ENCODE measurements around the gene PGAP2.
A peak's percentile ranks its signal among the peaks of the same experiment; 100 is the strongest.
"Not testable (repeated sequence)": the region's sequence is repeated elsewhere in the genome, so short reads cannot be mapped to it uniquely, and the experiment has no call there.

PGAP2 gene

DNA sequence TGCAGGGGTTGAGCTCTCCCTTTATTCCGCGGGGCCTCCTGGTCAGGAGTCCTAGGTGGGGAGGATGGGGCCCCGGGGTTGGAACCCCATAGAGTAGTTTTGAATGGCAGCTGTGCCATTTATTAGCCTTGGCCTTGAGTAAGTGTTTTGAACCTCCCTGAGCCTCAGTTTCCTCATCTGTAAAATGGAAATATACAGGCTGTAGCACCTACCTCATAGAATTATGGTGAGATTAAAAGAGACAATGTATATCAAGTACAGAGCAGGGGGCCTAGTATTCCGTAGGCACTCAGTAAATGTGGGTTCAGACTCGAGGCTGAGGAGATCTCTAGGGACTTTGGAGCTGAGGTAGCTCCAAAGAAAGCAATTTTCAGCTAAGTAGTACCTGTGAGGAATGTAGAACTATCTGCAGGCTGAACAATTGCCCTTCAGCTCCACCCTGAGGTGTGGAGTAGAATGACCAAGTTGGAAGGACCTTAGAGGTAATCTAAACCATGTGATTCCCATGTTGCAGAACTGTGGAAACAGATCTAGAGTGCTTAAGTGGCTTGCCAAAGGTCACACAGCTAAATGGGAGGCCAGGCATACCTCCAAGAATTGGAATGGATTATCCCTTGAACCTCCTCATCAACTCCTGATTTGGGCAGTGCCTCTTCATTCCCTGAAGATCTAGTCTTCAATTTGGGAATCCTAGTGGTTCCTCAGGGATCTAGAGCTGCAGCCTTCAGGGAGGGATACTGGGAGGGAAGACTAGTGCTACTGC is 682 bp downstream of the PGAP2 start:
- H3K4me3 ChIP-seq (ENCODE audit: low read length): peak overlapping the region; percentile 91
- DNase-seq (ENCODE audit: low read depth): peak; percentile 53
- TF ChIP-seq, protein P1, sequence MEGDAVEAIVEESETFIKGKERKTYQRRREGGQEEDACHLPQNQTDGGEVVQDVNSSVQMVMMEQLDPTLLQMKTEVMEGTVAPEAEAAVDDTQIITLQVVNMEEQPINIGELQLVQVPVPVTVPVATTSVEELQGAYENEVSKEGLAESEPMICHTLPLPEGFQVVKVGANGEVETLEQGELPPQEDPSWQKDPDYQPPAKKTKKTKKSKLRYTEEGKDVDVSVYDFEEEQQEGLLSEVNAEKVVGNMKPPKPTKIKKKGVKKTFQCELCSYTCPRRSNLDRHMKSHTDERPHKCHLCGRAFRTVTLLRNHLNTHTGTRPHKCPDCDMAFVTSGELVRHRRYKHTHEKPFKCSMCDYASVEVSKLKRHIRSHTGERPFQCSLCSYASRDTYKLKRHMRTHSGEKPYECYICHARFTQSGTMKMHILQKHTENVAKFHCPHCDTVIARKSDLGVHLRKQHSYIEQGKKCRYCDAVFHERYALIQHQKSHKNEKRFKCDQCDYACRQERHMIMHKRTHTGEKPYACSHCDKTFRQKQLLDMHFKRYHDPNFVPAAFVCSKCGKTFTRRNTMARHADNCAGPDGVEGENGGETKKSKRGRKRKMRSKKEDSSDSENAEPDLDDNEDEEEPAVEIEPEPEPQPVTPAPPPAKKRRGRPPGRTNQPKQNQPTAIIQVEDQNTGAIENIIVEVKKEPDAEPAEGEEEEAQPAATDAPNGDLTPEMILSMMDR (conservative IDR thresholded peaks at IDR 0.05; ENCODE audit: low read depth, low read length): peak; percentile 60

DNA sequence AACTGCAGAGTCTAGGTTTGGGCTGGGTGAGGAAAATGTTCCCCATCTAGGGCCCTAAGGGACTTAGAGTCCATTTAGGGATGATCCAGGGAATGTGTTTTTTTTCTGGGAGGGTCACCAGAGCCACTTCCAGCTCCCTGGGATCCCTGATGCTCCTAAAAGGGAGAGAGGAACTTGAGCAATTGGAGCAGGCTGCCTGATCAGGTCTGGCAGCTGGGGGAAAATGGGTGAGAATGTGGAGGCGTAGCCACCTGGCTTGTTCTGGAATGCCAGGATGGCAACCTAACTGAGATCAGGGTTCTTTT is 1.2 kb downstream of the PGAP2 start:
- TF ChIP-seq, protein P1 (conservative IDR thresholded peaks at IDR 0.05; ENCODE audit: low read depth, low read length): no peak
- no peak overlapping the region for H3K4me3 ChIP-seq (ENCODE audit: low read length)
- no peak for DNase-seq (ENCODE audit: low read depth)

DNA sequence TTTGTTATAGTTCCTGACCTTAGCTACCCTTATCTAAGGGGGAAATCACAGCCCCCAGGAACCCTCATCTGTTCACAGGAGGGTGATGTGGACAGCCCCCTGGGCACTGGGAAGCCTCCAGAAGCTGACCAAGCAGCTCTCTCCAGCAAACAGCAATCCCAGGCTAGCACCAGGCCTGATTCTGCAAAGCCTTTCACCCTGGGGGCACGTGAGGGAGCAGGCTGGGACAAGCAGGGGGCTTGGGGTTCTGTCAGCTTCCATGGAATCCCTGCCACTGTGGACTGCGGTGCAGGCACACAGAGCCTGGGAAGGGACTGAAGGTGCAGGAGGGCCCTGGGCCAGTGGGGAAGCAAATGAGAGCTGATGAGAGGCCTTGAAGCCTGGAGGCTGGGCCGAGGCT is 2.1 kb downstream of the PGAP2 start:
- TF ChIP-seq, protein P1 (conservative IDR thresholded peaks at IDR 0.05; ENCODE audit: low read depth, low read length): no peak
- H3K4me3 ChIP-seq (ENCODE audit: low read length): no peak overlapping the region
- DNase-seq (ENCODE audit: low read depth): no peak

DNA sequence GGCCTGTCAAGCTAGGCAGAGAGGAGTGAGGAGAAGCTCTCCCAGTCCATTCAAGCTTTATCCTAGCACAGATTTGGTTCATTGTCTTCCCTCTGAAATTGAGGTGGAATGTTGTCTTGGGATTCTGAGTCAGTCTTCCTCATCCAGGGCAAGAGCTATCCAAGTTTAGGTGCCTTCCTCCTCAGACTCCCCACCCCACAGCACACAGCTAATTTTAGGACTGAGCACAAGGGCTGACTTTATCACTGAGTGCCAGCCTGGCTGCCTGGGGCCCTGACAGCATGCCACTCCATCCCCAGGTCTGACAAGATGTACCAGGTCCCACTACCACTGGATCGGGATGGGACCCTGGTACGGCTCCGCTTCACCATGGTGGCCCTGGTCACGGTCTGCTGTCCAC is 2.6 kb downstream of the PGAP2 start:
- H3K4me3 ChIP-seq (ENCODE audit: low read length): no peak overlapping the region
- no peak for DNase-seq (ENCODE audit: low read depth)
- TF ChIP-seq, protein P1 (conservative IDR thresholded peaks at IDR 0.05; ENCODE audit: low read depth, low read length): no peak

DNA sequence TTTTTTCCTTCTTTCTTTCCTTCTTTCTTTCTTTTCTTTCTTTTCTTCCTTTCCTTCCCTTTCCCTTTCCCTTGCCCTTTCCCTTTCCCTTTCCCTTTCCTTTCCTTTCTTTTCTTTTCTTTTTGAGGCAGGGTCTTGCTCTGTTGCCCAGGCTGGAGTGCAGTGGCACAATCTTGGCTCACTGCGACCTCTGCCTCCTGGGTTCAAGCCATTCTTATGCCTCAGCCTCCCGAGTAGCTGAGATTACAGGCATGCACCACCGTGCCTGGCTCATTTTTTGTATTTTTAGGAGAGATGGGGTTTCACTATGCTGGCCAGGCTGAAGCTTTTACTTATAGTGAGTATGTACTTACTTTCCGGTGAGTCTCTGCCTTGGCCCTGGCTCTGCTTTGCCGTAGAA is 6.5 kb downstream of the PGAP2 start:
- DNase-seq (ENCODE audit: low read depth); H3K4me3 ChIP-seq (ENCODE audit: low read length): not testable (repeated sequence)

DNA sequence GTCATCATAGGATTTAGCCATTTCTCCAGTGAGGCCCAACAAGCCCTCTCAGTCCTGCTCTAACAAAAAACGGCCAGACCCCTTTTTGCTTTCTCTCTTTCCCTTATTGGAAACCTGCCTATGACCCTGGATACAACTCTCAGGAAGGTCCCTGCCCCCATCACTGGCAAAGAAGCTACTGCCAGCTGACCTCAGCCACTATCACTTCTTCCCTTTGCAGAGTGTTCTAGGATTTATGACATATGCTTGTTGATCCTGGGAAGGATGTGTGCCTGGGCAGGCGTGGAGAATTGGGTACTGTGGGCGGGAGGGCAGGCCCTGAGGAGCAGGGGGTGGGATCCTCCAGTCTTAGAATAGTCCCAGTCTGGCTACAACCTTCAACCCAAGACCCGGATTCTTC is 7.5 kb downstream of the PGAP2 start:
- no peak overlapping the region for H3K4me3 ChIP-seq (ENCODE audit: low read length)
- TF ChIP-seq, protein P1 (conservative IDR thresholded peaks at IDR 0.05; ENCODE audit: low read depth, low read length): no peak
- DNase-seq (ENCODE audit: low read depth): no peak

DNA sequence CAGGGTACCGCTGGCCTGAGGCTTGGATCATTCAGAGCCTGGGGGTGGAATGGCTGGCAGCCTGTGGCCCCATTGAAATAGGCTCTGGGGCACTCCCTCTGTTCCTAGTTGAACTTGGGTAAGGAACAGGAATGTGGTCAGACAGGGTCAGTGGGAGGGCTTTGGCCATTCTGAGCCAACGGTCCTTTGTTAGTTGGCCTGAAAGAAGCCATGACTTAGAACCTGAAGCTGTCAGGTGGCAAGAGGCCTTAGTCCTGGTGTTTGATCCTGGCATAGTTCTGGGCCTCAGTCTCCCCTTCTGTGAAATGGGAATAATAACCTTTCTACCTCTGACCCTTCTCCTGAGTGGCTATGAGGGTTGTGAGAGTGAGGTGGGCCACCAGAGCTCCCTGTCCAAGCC is 8.3 kb downstream of the PGAP2 start:
- TF ChIP-seq, protein P1 (conservative IDR thresholded peaks at IDR 0.05; ENCODE audit: low read depth, low read length): no peak
- no peak for DNase-seq (ENCODE audit: low read depth)
- no peak overlapping the region for H3K4me3 ChIP-seq (ENCODE audit: low read length)

Data from retinal pigment epithelial cell (primary cell).